Nephron progenitor cell (in vitro differentiated cells): Measurements from ENCODE around the gene CEP85.

Experiments
- DNase-seq: peaks from one replicate; pipeline ENCODE4 v3.0.0; 2021
- H3K27ac Mint-ChIP-seq: 2 replicates; pipeline ENCODE4 v1.8.0; 2021; ENCODE audit warnings: mild to moderate bottlenecking, moderate library complexity, mixed read lengths
- H3K27me3 Mint-ChIP-seq: 2 replicates; pipeline ENCODE4 v1.8.0; 2021; ENCODE audit warnings: mild to moderate bottlenecking, low read depth, mixed read lengths; ENCODE audit not compliant: poor library complexity
- H3K36me3 Mint-ChIP-seq: 2 replicates; pipeline ENCODE4 v1.8.0; 2021; ENCODE audit warnings: low read depth, mixed read lengths
- H3K4me1 Mint-ChIP-seq: 2 replicates; pipeline ENCODE4 v1.8.0; 2021; ENCODE audit warnings: mixed read lengths
- H3K4me3 Mint-ChIP-seq: 2 replicates; pipeline ENCODE4 v1.8.0; 2021; ENCODE audit warnings: mild to moderate bottlenecking, moderate library complexity, mixed read lengths
- H3K9me3 Mint-ChIP-seq: 2 replicates; pipeline ENCODE4 v1.8.0; 2021; ENCODE audit warnings: mild to moderate bottlenecking, moderate library complexity, mixed read lengths
- CTCF ChIP-seq: fragments of 200-600 bp; sonication (generic); IDR thresholded peaks from 2 replicates; pipeline ENCODE4 v1.5.0; 2021; ENCODE audit warnings: antibody characterized with exemption

CEP85 gene

GRCh38 chr1:26277261-26277661, 43.3 kb downstream of the CEP85 start:
- peaks cover 61% of the 10 kb centered on the region for H3K4me1 Mint-ChIP-seq

GRCh38 chr1:26277719-26278118, 43.7 kb downstream of the CEP85 start:
- Mint-ChIP-seq H3K9me3 (no peaks in the 10 kb centered on the region), H3K27ac (peak overlapping the region; percentile 71), H3K4me3 (no peak overlapping the region), H3K4me1 (peaks cover 66% of the 10 kb centered on the region), H3K27me3 (peaks cover 5% of the 10 kb centered on the region), H3K36me3 (peaks cover 49% of the 10 kb centered on the region)
- no peak for TF ChIP-seq CTCF
- no peak for DNase-seq

More at GRCh38 chr1:26277261-26277661, 43.3 kb downstream of the CEP85 start:
- no peak overlapping the region for H3K27ac Mint-ChIP-seq
- no peaks in the 10 kb centered on the region for H3K9me3 Mint-ChIP-seq
- peaks cover 5% of the 10 kb centered on the region for H3K27me3 Mint-ChIP-seq
- H3K4me3 Mint-ChIP-seq = no peak overlapping the region
- peaks cover 54% of the 10 kb centered on the region for H3K36me3 Mint-ChIP-seq
- no peak for TF ChIP-seq CTCF
- no peak for DNase-seq

GRCh38 chr1:26278303-26278702, 44.3 kb downstream of the CEP85 start:
- no peak overlapping the region for H3K27ac Mint-ChIP-seq
- TF ChIP-seq CTCF = no peak
- peaks cover 44% of the 10 kb centered on the region for H3K36me3 Mint-ChIP-seq
- no peaks in the 10 kb centered on the region for H3K9me3 Mint-ChIP-seq
- H3K4me1 Mint-ChIP-seq = peaks cover 71% of the 10 kb centered on the region
- peaks cover 5% of the 10 kb centered on the region for H3K27me3 Mint-ChIP-seq
- H3K4me3 Mint-ChIP-seq = no peak overlapping the region
- no peak for DNase-seq

- Mint-ChIP-seq H3K4me3 (peak overlapping the region; percentile 85), H3K36me3 (peaks cover 43% of the 10 kb centered on the region), H3K4me1 (peaks cover 76% of the 10 kb centered on the region), H3K27me3 (peaks cover 5% of the 10 kb centered on the region), H3K27ac (peak overlapping the region; percentile 89), H3K9me3 (no peaks in the 10 kb centered on the region)
- no peak for TF ChIP-seq CTCF
- no peak for DNase-seq
Measured at GRCh38 chr1:26278724-26279455, 44.9 kb downstream of the CEP85 start.

- DNase-seq = peak; percentile 86
- Mint-ChIP-seq H3K4me3 (peak within 1 kb of the TSS; percentile 85), H3K4me1 (peaks cover 79% of the 10 kb centered on the region), H3K27ac (peak within 1 kb of the TSS; percentile 94), H3K9me3 (no peaks in the 10 kb centered on the region), H3K27me3 (peaks cover 5% of the 10 kb centered on the region), H3K36me3 (peaks cover 35% of the 10 kb centered on the region)
- no peak for TF ChIP-seq CTCF
Measured at GRCh38 chr1:26279456-26280332, 45.7 kb downstream of the CEP85 start, which contains the start of gene SH3BGRL3. Gene SH3BGRL3 (plus strand): TSS chr1:26280086. CDS start chr1:26280156, 70 bp downstream.
